HepG2 (cell line): ENCODE results near the gene QRICH2. TPM values are rescaled to one million over a fixed set of nuclear protein-coding genes. Genes with fewer than 3 reads are reported as not detected.
A peak's percentile ranks its signal among the peaks of the same experiment; 100 is the strongest.

ENCODE experiments used
- ATAC-seq: fragments of 200-7000 bp; cut with Tn5 transposase; 3 replicates; pipeline ENCODE4 v1.9.1; 2020; ENCODE audit warnings: mild to moderate bottlenecking, moderate library complexity
- BruUV-seq: library from RNA; stranded (reverse); fragments of 400-500 nt; replicated peaks from 2 replicates; lab custom pipeline; 2021; lab: Mats Ljungman, UMichigan
- CTCF ChIA-PET: fragments of 300-600 bp; formaldehyde crosslinking; extraction: SDS; loops from one replicate; lab custom pipeline; 2021; ENCODE audit warnings: low total read pairs, inconsistent platforms, low intra/inter-chr PET ratio; lab: Yijun Ruan, JAX
- POLR2A ChIA-PET: fragments of 350-600 bp; sonication (Branson Sonifier 250); formaldehyde crosslinking; loops from one replicate; lab custom pipeline; 2020; ENCODE audit warnings: antibody characterized with exemption, inconsistent platforms; lab: Yijun Ruan, JAX
- DNase-seq: peaks from one replicate; pipeline ENCODE4 v3.0.0-alpha.2; 2015; ENCODE audit warnings: low spot score
- FAIRE-seq: peaks from 3 replicates; lab custom pipeline; 2011; peaks lifted over from hg19 to GRCh38; lab: Jason Lieb, UNC
- H2AFZ ChIP-seq: one replicate; pipeline ENCODE4 v1.6.1; 2011; ENCODE audit warnings: low read length, inconsistent platforms
- H3K27ac ChIP-seq: fragments of 300-600 bp; 3 replicates; pipeline ENCODE4 v1.8.0; 2011; ENCODE audit warnings: mixed run types, mild to moderate bottlenecking, mixed read lengths, low read length, inconsistent platforms; ENCODE audit not compliant: insufficient read depth; ENCODE audit errors: extremely low read length
- H3K27me3 ChIP-seq, 2 experiments: fragments of 200-600 bp in 1 of 2; 2 replicates in 1 of 2; 3 replicates in 1 of 2; pipeline versions ENCODE4 v1.6.0 to v1.8.0; 2011; ENCODE audit warnings: low read length in 2 of 2, mild to moderate bottlenecking in 2 of 2, moderate library complexity in 2 of 2, inconsistent platforms in 1 of 2; ENCODE audit not compliant: insufficient read depth in 2 of 2, control insufficient read depth in 1 of 2
- H3K36me3 ChIP-seq, 2 experiments: fragments of 200-600 bp in 1 of 2; replicated peaks in 1 of 2; 2 replicates in 1 of 2; 3 replicates in 1 of 2; pipeline versions ENCODE4 v1.5.1 to v1.8.0; 2011; ENCODE audit warnings: low read length in 2 of 2, inconsistent platforms in 1 of 2; ENCODE audit not compliant: insufficient read depth in 2 of 2, control insufficient read depth in 1 of 2
- H3K4me1 ChIP-seq: 2 replicates; pipeline ENCODE4 v1.5.1; 2012; ENCODE audit warnings: low read length, inconsistent platforms; ENCODE audit not compliant: insufficient read depth
- H3K4me2 ChIP-seq: 2 replicates; pipeline ENCODE4 v1.6.0; 2011; ENCODE audit warnings: low read depth, low read length, inconsistent platforms
- H3K4me3 ChIP-seq, 3 experiments: fragments of 200-600 bp in 1 of 3; sonication (generic), shearing (Covaris generic) in 1 of 3; replicated peaks in 1 of 3; 2 replicates each; pipeline ENCODE4 v1.5.1; 2011 to 2016; ENCODE audit warnings: low read length in 3 of 3, inconsistent platforms in 2 of 3, low read depth in 2 of 3, mild to moderate bottlenecking in 2 of 3, control low read depth in 1 of 3, mixed read lengths in 1 of 3; ENCODE audit not compliant: insufficient read depth in 1 of 3
- H3K79me2 ChIP-seq: one replicate; pipeline ENCODE4 v1.6.1; 2011; ENCODE audit warnings: low read length, inconsistent platforms; ENCODE audit not compliant: insufficient read depth
- H3K9ac ChIP-seq: 2 replicates; pipeline ENCODE4 v1.6.0; 2011; ENCODE audit warnings: mild to moderate bottlenecking, low read depth, low read length, inconsistent platforms; ENCODE audit not compliant: insufficient read depth
- H3K9me3 ChIP-seq: 2 replicates; pipeline ENCODE4 v1.5.1; 2012; ENCODE audit warnings: mild to moderate bottlenecking, low read length
- H4K20me1 ChIP-seq: 2 replicates; pipeline ENCODE4 v1.6.0; 2011; ENCODE audit warnings: inconsistent platforms, mild to moderate bottlenecking, low read length, moderate library complexity; ENCODE audit not compliant: insufficient read depth
- AGO2 ChIP-seq: fragments of 200-400 bp; formaldehyde crosslinking; optimal IDR thresholded peaks from 2 replicates; pipeline ENCODE3; 2017; ENCODE audit warnings: mild to moderate bottlenecking, low read depth, low read length, moderate library complexity
- ASH2L ChIP-seq: fragments of 300-600, 200-600 bp; sonication (generic); IDR thresholded peaks from 2 replicates; pipeline ENCODE4 v1.7.0; 2017; ENCODE audit warnings: low read depth, mild to moderate bottlenecking, moderate library complexity, mixed read lengths, low read length; ENCODE audit not compliant: insufficient read length
- HNRNPLL ChIP-seq: fragments of 200-400 bp; formaldehyde crosslinking; IDR thresholded peaks from 2 replicates; pipeline ENCODE4 v1.6.1; 2017; ENCODE audit warnings: mild to moderate bottlenecking, low read depth, low read length; ENCODE audit not compliant: poor library complexity, severe bottlenecking
- KDM3A ChIP-seq: IDR thresholded peaks from 2 replicates; pipeline ENCODE4 v1.6.1; 2018; ENCODE audit warnings: low read depth, missing compliant biosample characterization
- NFKBIZ ChIP-seq: IDR thresholded peaks from 2 replicates; pipeline ENCODE4 v1.6.1; 2018; ENCODE audit warnings: missing genetic modification reagents, missing compliant biosample characterization
- POLR2AphosphoS2 ChIP-seq: IDR thresholded peaks from 2 replicates; pipeline ENCODE4 v1.6.1; 2011; ENCODE audit warnings: low read depth, low read length, improper control_type of control experiment
- WIZ ChIP-seq: sonication (generic); formaldehyde crosslinking; IDR thresholded peaks from 2 replicates; pipeline ENCODE4 v1.5.1; 2020; ENCODE audit warnings: mild to moderate bottlenecking, missing genetic modification reagents
- ZFP36 ChIP-seq: fragments of 150-350 bp; IDR thresholded peaks from 2 replicates; pipeline ENCODE4 v1.6.1; 2018; ENCODE audit warnings: borderline replicate concordance, low read length, low read depth; ENCODE audit not compliant: partially characterized antibody
- ZMYM3 ChIP-seq: sonication (generic); formaldehyde crosslinking; IDR thresholded peaks from 2 replicates; pipeline ENCODE4 v1.5.1; 2020; ENCODE audit warnings: mild to moderate bottlenecking, missing genetic modification reagents
- WGBS: methylation state at CpG from one replicate; pipeline ENCODE4 v1.1.6; 2017; ENCODE audit warnings: low lambda C conversion rate; 5-methylcytosine and 5-hydroxymethylcytosine counted together
- in situ Hi-C: cut with HindIII; loops from 2 replicates; pipeline ENCODE4 v1.10.0; 2017; ENCODE audit warnings: low pct_unique_long_range_greater_than_20kb; ENCODE audit not compliant: extremely low pct_ligation_motif_present
- intact Hi-C: fragments of 100-400 bp; cut with micrococcal nuclease; formaldehyde crosslinking; loops from one replicate; pipeline ENCODE4 v1.10.0; 2022; ENCODE audit not compliant: unreplicated experiment
- polyA plus RNA-seq, 8 experiments: library from polyadenylated mRNA; depleted of rRNA in 3 of 8; stranded (reverse) in 7 of 8; unstranded in 1 of 8; fragments of >200 nt; fragmentation: Illumina TruSeq in 4 of 8; extraction: Trizol in 4 of 8; gene quantifications; 2 replicates each; pipeline versions ENCODE4 v1.2.1 to v1.2.3, GENCODE V29; 2011 to 2016; ENCODE audit warnings: low read depth in 4 of 8, missing spikeins in 1 of 8, mixed read lengths in 1 of 8; ENCODE audit not compliant: insufficient read depth in 1 of 8
- total RNA-seq, 5 experiments: library from RNA; depleted of rRNA; stranded (reverse); fragments of >200 nt; fragmentation: Illumina TruSeq; extraction: Trizol; gene quantifications; 2 replicates each; pipeline ENCODE4 v1.2.3, GENCODE V29; 2016; ENCODE audit warnings: low read depth in 1 of 5
- TF ChIP-seq, protein P1 (sequence below): sonication (generic); formaldehyde crosslinking; IDR thresholded peaks from 2 replicates; pipeline ENCODE4 v1.8.0; 2022; ENCODE audit warnings: missing genetic modification reagents, low read depth, mild to moderate bottlenecking, borderline replicate concordance
- TF ChIP-seq, protein P2 (sequence below): sonication (generic); formaldehyde crosslinking; IDR thresholded peaks from 2 replicates; pipeline ENCODE4 v1.4.0; 2020; ENCODE audit warnings: missing genetic modification reagents
- TF ChIP-seq, protein P3 (sequence below): sonication (generic); formaldehyde crosslinking; IDR thresholded peaks from 2 replicates; pipeline ENCODE4 v1.8.0; 2022; ENCODE audit warnings: mild to moderate bottlenecking, missing genetic modification reagents, borderline replicate concordance

QRICH2 gene
- total and polyA plus RNA-seq, 2 of the 13 experiments (the other 11 are each of a cell fraction or from before 2014, with no cell fraction given) = 3.7 to 5.7 TPM

DNA sequence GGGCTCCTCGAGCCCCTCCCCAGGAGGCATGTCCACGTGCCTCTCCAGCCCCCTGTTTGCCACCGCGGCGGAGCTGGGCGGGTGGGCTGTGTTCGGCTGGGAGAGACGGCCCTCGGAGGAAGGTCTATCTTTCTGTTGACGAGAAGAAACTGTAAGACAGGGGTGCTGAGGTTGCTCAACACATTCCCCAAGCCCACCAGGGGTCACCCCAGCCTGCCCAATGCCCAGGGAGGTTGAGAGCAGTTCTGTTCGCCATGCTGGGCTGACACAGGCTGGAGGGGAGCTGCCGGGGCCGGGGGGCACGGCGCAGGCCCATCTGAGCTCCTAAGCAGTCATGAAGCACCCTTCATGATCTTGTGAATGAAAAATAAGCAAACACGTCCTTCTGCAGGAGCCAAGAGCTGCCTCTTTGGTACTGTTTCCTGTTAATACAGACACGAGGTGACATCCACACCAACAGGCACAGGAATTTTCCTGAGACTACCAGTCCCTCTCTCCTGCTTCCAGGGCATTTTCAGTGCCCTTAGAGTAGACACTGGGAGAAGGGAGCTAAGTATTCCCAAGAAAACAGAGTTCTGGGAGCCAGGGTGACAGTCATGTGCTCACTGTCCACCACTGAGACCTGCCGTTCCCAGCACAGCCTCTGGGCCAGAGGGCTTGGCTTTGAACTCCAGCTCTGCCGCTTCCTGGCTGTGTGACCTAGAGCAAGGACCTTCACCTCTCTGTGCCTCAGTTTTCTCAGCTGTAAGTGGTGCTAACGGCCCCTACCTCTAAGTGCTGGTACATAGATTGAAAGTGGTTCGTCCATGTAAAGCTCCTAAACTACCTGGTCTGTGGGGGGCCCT is 33.7 kb downstream of the QRICH2 start (continued):
- TF ChIP-seq ZMYM3 = peak; percentile 44; the same call in 1 of the 2 replicates
- TF ChIP-seq NFKBIZ = no peak
- TF ChIP-seq ZFP36 = peak; percentile 28
- TF ChIP-seq, protein P1, sequence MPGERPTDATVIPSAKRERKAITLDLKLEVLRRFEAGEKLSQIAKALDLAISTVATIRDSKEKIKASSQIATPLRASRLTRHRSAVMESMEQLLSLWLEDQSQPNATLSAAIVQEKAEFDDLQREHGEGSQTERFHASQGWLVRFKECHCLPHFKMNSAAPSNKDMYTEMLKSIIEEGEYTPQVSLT (CRISPR knock-in tag) = no peak

DNA sequence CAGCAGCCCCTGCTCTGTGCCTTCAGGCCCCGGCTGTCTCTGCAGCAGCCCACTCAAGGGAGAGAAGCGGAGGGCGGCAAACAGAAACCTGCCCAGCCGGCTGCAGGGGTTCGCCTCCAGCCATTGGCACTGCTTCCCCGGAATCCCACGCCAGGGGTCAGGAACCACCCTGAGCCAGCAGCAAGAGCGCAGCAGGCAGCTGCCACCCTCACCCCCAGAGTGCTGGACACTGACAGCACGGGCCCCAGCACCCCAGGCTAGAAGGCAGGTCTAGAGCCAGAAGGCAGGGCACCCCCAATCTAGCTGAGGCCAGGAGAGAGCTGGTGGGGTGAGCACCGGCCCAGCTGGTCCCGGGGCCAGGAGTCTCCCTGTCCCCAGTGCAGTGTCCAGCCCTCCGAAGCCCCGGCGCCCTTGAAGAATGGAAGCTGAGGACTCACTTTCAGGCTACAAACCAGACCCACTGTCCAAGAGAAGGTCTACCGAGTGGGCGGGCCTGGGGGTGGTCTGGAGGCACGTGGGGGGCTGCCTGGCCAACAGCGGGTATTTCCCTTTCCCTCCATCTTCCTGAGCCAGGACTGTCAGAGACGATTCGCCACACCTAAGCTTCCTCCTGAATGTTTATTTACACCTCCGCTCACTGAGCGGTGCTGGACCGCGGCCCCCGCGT is 34.5 kb downstream of the QRICH2 start:
- H3K9ac ChIP-seq = no peak overlapping the region
- no peak overlapping the region for H3K4me2 ChIP-seq
- CTCF ChIA-PET = no interaction called here
- H3K4me1 ChIP-seq = peaks cover 22% of the 10 kb centered on the region
- no peaks in the 10 kb centered on the region; the same call in 1 of the 2 replicates for H4K20me1 ChIP-seq
- H3K4me3 ChIP-seq = no peak overlapping the region
- POLR2A ChIA-PET = interaction anchor here (1.4 to 1.5 kb wide), 2 partner anchors 9 to 14 kb away, joined by 6 to 10 read pairs; partner anchors contain the start of gene UBALD2
- H3K36me3 ChIP-seq = peaks cover 6 to 12% of the 10 kb centered on the region in 2 experiments; a peak in 3 of 5 replicates
- TF ChIP-seq, protein P2, sequence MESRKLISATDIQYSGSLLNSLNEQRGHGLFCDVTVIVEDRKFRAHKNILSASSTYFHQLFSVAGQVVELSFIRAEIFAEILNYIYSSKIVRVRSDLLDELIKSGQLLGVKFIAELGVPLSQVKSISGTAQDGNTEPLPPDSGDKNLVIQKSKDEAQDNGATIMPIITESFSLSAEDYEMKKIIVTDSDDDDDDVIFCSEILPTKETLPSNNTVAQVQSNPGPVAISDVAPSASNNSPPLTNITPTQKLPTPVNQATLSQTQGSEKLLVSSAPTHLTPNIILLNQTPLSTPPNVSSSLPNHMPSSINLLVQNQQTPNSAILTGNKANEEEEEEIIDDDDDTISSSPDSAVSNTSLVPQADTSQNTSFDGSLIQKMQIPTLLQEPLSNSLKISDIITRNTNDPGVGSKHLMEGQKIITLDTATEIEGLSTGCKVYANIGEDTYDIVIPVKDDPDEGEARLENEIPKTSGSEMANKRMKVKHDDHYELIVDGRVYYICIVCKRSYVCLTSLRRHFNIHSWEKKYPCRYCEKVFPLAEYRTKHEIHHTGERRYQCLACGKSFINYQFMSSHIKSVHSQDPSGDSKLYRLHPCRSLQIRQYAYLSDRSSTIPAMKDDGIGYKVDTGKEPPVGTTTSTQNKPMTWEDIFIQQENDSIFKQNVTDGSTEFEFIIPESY = peak; percentile 50; the same call in 1 of the 2 replicates
- TF ChIP-seq HNRNPLL (peak; percentile 18), AGO2 (peak; percentile 70), KDM3A (CRISPR knock-in tag) (no peak), ASH2L (no peak), WIZ (CRISPR knock-in tag) (no peak), POLR2AphosphoS2 (0 out of 2 replicates have a peak, but pooled peaks have one; percentile 7)
- TF ChIP-seq, protein P3, sequence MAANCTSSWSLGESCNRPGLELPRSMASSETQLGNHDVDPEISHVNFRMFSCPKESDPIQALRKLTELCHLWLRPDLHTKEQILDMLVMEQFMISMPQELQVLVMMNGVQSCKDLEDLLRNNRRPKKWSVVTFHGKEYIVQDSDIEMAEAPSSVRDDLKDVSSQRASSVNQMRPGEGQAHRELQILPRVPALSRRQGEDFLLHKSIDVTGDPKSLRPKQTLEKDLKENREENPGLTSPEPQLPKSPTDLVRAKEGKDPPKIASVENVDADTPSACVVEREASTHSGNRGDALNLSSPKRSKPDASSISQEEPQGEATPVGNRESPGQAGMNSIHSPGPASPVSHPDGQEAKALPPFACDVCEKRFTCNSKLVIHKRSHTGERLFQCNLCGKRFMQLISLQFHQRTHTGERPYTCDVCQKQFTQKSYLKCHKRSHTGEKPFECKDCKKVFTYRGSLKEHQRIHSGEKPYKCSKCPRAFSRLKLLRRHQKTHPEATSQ (CRISPR knock-in tag) = no peak
- DNase-seq (no peak), FAIRE-seq (no peak), ATAC-seq (peak; percentile 10)
- in situ Hi-C loops (no loop called here), intact Hi-C loops (loop anchor here (10.0 kb wide), 1 partner anchor 89 kb away; no protein-coding TSS in a partner anchor)
- peaks cover 7% of the 10 kb centered on the region for H3K79me2 ChIP-seq
- H3K27ac ChIP-seq = no peak overlapping the region
- no TSS peak for BruUV-seq
- no peaks in the 10 kb centered on the region for H3K27me3 ChIP-seq
- H2AFZ ChIP-seq = no peak overlapping the region
- 77% methylated on average over 25 of the region's 26 CpGs for WGBS
- no peaks in the 10 kb centered on the region for H3K9me3 ChIP-seq
